ENCODE results near the gene PLEKHM1. TPM values are rescaled to one million over a fixed set of nuclear protein-coding genes. Genes with fewer than 3 reads are reported as not detected.
A peak's percentile ranks its signal among the peaks of the same experiment; 100 is the strongest.

The PLEKHM1 gene
- total RNA-seq, 2 experiments from 2014 or later: 18.8 to 20.0 TPM

DNA sequence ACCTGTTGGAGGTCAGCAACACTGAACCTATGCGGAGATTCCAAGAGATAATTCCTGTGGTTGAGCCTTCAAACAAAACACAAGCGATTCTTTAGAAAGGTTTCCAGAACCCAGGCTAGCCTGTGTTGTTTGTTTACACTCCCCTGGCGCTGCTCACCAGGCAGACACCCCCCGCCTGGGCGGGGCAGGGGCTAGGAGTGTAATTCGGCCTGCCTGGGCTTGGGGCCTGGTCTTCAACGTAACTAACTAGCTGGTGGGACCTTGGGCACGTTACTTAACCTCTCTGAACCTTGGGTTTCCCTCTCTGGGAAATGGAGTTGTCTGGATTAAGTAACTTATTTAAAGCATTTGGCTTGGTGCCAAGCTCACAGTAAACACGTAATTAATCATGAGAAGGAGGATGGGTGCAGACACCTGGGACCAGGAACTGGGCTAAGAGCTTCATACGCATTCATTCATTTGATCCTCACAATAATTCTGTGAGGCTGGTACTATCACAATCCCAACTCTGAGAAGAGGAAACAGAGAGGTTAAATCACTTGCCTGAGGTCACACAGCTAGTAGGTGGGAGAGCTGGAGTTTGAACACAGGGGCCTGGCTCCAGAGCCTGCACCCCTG lies 50.3 kb downstream of the PLEKHM1 start:
- H3K36me3 Mint-ChIP-seq (ENCODE audit: low read depth): peaks cover 4% of the 10 kb centered on the region
- no peak for DNase-seq
- intact Hi-C loops (cut with micrococcal nuclease): no loop called here
- H3K27me3 Mint-ChIP-seq: no peaks in the 10 kb centered on the region
- peak overlapping the region; percentile 64 for H3K27ac Mint-ChIP-seq
- no peak overlapping the region for H3K4me3 Mint-ChIP-seq
- TF ChIP-seq, protein P1, sequence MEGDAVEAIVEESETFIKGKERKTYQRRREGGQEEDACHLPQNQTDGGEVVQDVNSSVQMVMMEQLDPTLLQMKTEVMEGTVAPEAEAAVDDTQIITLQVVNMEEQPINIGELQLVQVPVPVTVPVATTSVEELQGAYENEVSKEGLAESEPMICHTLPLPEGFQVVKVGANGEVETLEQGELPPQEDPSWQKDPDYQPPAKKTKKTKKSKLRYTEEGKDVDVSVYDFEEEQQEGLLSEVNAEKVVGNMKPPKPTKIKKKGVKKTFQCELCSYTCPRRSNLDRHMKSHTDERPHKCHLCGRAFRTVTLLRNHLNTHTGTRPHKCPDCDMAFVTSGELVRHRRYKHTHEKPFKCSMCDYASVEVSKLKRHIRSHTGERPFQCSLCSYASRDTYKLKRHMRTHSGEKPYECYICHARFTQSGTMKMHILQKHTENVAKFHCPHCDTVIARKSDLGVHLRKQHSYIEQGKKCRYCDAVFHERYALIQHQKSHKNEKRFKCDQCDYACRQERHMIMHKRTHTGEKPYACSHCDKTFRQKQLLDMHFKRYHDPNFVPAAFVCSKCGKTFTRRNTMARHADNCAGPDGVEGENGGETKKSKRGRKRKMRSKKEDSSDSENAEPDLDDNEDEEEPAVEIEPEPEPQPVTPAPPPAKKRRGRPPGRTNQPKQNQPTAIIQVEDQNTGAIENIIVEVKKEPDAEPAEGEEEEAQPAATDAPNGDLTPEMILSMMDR (IDR thresholded peaks at IDR 0.05): no peak
- no peaks in the 10 kb centered on the region for H3K9me3 Mint-ChIP-seq
- H3K4me1 Mint-ChIP-seq (ENCODE audit: low read depth): peaks cover 18% of the 10 kb centered on the region
- no peak for ATAC-seq
- ChIA-PET CTCF (interaction anchor here (1.3 to 1.4 kb wide), 2 partner anchors 12 to 221 kb away, joined by 3 to 7 read pairs; no protein-coding TSS in a partner anchor), POLR2A (interaction anchor here (0.5 kb wide), 1 partner anchor 591 kb away, joined by 4 read pairs; no protein-coding TSS in a partner anchor)

DNA sequence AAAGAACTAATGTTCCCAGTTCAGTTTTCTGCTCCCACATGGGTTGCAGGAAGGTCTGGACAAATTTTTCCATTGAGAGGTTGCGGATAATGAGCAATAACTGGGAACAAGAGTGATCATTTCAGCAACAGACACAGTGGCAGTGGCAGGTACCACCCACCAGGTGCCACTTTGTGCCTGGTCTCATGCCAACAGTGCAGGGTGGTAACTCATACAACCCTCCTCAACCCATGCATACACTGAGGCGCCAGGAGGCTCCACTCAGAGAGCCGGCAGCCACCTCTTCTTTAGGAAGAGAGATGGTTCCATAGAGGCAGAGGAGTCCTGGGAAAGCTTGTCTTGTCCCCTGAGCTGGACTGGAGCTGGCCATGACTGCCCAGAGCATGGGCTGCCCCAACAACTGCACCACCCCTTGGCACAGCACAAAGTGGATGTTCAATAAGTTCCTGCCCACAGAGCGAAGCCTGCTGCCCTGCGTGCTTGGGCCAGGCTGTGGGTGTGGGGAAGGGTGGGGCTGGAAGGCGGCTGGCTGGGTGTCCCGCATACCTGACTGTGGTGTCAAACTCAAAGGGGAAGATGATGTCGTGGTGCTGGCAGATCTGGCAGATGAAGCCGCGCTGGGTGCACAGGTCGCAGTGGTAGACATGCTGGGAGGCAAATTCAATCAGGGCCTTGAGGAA lies 51.5 kb downstream of the PLEKHM1 start:
- H3K9me3 Mint-ChIP-seq: no peaks in the 10 kb centered on the region

DNA sequence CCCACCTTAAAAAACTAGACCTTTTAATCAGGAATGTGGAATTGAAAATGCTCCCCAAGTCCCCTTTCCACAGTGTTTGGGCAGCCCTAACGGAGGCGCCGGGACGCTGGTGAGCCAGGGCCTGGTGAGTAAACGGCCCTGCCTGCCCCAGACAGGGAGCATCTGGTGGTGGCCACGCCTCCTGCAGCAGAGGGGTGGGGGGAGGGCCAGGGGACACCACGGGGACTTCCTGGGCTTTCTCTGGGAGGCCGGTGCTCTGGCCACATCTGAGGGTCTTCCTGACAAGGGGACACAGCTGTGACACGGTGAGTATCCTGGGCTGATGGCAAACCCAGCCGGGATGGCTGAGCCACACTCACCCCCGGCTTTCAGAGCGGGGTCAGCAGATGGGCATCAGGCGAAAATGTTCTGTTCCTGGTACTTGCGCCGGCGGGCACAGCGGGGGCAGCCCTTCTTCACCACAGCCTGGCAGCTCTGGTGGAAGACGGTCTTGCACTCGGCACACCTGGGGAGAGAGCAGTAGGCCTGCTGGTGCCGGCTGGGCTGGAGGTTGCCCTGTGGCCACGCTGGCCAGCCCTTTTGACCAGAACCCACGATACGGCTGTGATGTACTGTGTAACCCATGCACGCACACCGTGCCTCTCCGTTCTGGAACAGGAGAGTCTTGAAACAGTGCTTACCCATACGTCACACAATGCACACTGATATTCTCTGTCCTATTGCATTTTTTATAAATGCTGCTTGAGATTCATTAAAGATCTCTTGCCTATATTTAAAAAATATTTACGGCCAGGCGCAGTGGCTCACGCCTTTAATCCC lies 52.8 kb downstream of the PLEKHM1 start:
- no peaks in the 10 kb centered on the region for H3K36me3 Mint-ChIP-seq (ENCODE audit: low read depth)
- ATAC-seq (no peak), DNase-seq (no peak)
- peaks cover 18% of the 10 kb centered on the region for H3K4me1 Mint-ChIP-seq (ENCODE audit: low read depth)
- ChIA-PET POLR2A (no interaction called here), CTCF (no interaction called here)
- intact Hi-C loops (cut with micrococcal nuclease): no loop called here
- no peak overlapping the region for H3K27ac Mint-ChIP-seq
- TF ChIP-seq, protein P1 (IDR thresholded peaks at IDR 0.05): no peak
- H3K9me3 Mint-ChIP-seq: no peaks in the 10 kb centered on the region
- no peaks in the 10 kb centered on the region for H3K27me3 Mint-ChIP-seq
- H3K4me3 Mint-ChIP-seq: no peak overlapping the region

More for the DNA sequence above, 51.5 kb downstream of the PLEKHM1 start:
- DNase-seq (no peak), ATAC-seq (no peak)
- Mint-ChIP-seq H3K36me3 (ENCODE audit: low read depth) (no peaks in the 10 kb centered on the region), H3K4me3 (no peak overlapping the region), H3K27ac (no peak overlapping the region), H3K27me3 (no peaks in the 10 kb centered on the region), H3K4me1 (ENCODE audit: low read depth) (peaks cover 18% of the 10 kb centered on the region)
- intact Hi-C loops (cut with micrococcal nuclease): no loop called here
- POLR2A ChIA-PET: no interaction called here
- TF ChIP-seq, protein P1 (IDR thresholded peaks at IDR 0.05): no peak
- CTCF ChIA-PET: no interaction called here

DNA sequence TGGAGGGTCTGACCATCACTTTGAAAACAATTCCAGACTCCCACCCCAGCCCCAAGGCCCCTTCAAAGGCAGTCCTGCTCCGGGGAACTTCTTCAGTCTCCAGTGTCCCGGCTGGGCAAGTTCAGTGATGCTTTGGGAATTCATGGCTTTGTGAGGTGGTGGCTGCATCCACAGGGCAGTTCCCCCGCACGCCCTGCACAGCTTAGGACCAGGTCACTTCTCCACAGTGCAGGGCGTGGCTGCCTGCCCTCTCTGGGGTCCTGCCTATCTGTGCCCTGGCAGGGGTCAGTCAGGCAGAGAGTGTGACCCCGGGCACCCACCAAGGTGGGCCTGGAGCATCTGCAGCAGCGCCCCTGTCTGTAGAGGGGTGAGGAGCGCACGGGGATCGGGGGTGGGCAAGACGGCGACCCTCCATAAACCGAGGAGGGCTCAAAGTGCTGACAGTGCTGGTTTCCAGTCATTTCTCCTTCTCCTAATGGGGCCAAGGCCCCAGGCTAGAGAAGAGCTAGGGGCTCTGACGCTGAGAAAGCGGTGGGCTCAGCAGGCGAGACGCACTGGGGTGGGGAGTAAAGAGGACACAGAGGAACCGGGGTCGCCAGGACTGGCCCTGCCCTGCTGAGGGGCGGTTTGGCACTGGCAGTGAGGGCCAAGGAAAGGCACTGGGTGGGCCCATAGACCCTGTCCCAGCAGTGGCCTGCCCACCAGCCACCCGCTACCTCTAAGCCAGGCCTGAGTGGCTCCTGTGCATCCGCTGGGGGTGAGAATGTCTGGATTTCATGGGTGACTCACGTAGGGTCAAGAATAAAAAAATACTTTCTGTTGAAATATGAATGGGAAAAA lies 53.7 kb downstream of the PLEKHM1 start:
- no peak overlapping the region for H3K27ac Mint-ChIP-seq
- H3K27me3 Mint-ChIP-seq: no peaks in the 10 kb centered on the region
- POLR2A ChIA-PET: no interaction called here
- CTCF ChIA-PET: no interaction called here
- no peaks in the 10 kb centered on the region for H3K9me3 Mint-ChIP-seq
- H3K4me1 Mint-ChIP-seq (ENCODE audit: low read depth): peaks cover 18% of the 10 kb centered on the region
- no peak overlapping the region for H3K4me3 Mint-ChIP-seq
- ATAC-seq (no peak), DNase-seq (no peak)
- H3K36me3 Mint-ChIP-seq (ENCODE audit: low read depth): no peaks in the 10 kb centered on the region
- TF ChIP-seq, protein P1 (IDR thresholded peaks at IDR 0.05): no peak
- intact Hi-C loops (cut with micrococcal nuclease): no loop called here

All from activated CD8-positive, alpha-beta T cell treated with anti-CD3 and anti-CD28 coated beads for 36 hours (primary cell).